Neural cell (in vitro differentiated cells): ENCODE results near the gene DLG2.

ENCODE experiments used
- EP300 ChIP-seq: fragments of 450-650 bp; conservative IDR thresholded peaks from 2 replicates; pipeline ENCODE4 v1.6.1; 2014; ENCODE audit warnings: antibody characterized with exemption, mild to moderate bottlenecking, moderate library complexity; ENCODE audit not compliant: poor library complexity, severe bottlenecking
- POLR2AphosphoS5 ChIP-seq: IDR thresholded peaks from 2 replicates; pipeline ENCODE4 v1.6.1; 2012
- TF ChIP-seq, protein P1 (sequence below): fragments of 450-650 bp; IDR thresholded peaks from 2 replicates; pipeline ENCODE4 v1.5.1; 2014; ENCODE audit warnings: antibody characterized with exemption, mild to moderate bottlenecking, moderate library complexity; ENCODE audit not compliant: poor library complexity, severe bottlenecking

DNA sequence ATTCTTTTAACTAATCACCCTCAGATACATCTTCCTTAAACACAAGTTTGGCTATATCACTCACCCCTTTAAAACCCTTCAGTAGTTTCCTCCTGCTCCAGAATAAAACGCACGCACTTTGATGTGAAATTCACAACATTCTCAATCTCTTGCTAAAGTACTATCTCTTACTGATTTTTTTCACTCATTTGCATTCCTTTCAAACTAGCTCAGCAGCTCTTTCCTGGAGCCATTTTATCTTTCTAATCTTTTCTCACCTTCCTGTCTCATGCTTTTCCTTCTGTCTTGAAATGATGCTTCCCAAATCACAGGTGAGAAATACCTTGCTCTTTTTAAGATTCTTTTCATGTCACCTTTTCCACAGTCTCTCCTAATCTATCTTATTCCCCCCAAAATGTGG lies 1074.4 kb downstream of the DLG2 start:
- TF ChIP-seq, protein P1, sequence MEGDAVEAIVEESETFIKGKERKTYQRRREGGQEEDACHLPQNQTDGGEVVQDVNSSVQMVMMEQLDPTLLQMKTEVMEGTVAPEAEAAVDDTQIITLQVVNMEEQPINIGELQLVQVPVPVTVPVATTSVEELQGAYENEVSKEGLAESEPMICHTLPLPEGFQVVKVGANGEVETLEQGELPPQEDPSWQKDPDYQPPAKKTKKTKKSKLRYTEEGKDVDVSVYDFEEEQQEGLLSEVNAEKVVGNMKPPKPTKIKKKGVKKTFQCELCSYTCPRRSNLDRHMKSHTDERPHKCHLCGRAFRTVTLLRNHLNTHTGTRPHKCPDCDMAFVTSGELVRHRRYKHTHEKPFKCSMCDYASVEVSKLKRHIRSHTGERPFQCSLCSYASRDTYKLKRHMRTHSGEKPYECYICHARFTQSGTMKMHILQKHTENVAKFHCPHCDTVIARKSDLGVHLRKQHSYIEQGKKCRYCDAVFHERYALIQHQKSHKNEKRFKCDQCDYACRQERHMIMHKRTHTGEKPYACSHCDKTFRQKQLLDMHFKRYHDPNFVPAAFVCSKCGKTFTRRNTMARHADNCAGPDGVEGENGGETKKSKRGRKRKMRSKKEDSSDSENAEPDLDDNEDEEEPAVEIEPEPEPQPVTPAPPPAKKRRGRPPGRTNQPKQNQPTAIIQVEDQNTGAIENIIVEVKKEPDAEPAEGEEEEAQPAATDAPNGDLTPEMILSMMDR, result no peak
- no peak for TF ChIP-seq EP300
- no peak for TF ChIP-seq POLR2AphosphoS5
